ENCODE results near the gene PRRT1.
"Not testable (repeated sequence)": the region's sequence is repeated elsewhere in the genome, so short reads cannot be mapped to it uniquely, and the experiment has no call there.

The PRRT1 gene

GRCh38 chr6:32146287-32146686 lies 5.5 kb downstream of the PRRT1 start:
- H3K9me3 Mint-ChIP-seq: peaks cover 8% of the 10 kb centered on the region
- peaks cover 52% of the 10 kb centered on the region for H3K27me3 Mint-ChIP-seq (ENCODE audit: low read depth, poor library complexity)
- peaks cover 60% of the 10 kb centered on the region for H3K4me1 Mint-ChIP-seq
- H3K27ac Mint-ChIP-seq: peak overlapping the region; percentile 45
- no peak for TF ChIP-seq CTCF (IDR thresholded peaks at IDR 0.05)
- no peak for DNase-seq
- peak overlapping the region; percentile 44 for H3K4me3 Mint-ChIP-seq
- H3K36me3 Mint-ChIP-seq (ENCODE audit: low read depth): peaks cover 11% of the 10 kb centered on the region

- not testable (repeated sequence) for H3K27ac Mint-ChIP-seq, DNase-seq
- H3K4me1 Mint-ChIP-seq: peaks cover 49% of the 10 kb centered on the region
Measured at GRCh38 chr6:32144238-32144637, 7.5 kb downstream of the PRRT1 start.

GRCh38 chr6:32140420-32141046 lies 11.2 kb downstream of the PRRT1 start:
- no peaks in the 10 kb centered on the region for H3K36me3 Mint-ChIP-seq (ENCODE audit: low read depth)

More at GRCh38 chr6:32144238-32144637, 7.5 kb downstream of the PRRT1 start:
- H3K9me3 Mint-ChIP-seq, H3K4me3 Mint-ChIP-seq: not testable (repeated sequence)
- H3K36me3 Mint-ChIP-seq (ENCODE audit: low read depth): peaks cover 11% of the 10 kb centered on the region
- peaks cover 35% of the 10 kb centered on the region for H3K27me3 Mint-ChIP-seq (ENCODE audit: low read depth, poor library complexity)

GRCh38 chr6:32139590-32139989 lies 12.1 kb downstream of the PRRT1 start:
- Mint-ChIP-seq H3K27me3 (ENCODE audit: low read depth, poor library complexity) (peaks cover 18% of the 10 kb centered on the region), H3K4me3 (no peak overlapping the region), H3K36me3 (ENCODE audit: low read depth) (no peaks in the 10 kb centered on the region), H3K9me3 (no peaks in the 10 kb centered on the region), H3K4me1 (peaks cover 27% of the 10 kb centered on the region), H3K27ac (no peak overlapping the region)
- DNase-seq: no peak
- no peak for TF ChIP-seq CTCF (IDR thresholded peaks at IDR 0.05)

More at GRCh38 chr6:32140420-32141046, 11.2 kb downstream of the PRRT1 start:
- peaks cover 23% of the 10 kb centered on the region for H3K4me1 Mint-ChIP-seq
- TF ChIP-seq CTCF (IDR thresholded peaks at IDR 0.05): no peak
- DNase-seq: no peak
- H3K27ac Mint-ChIP-seq: no peak overlapping the region
- no peak overlapping the region for H3K4me3 Mint-ChIP-seq
- H3K9me3 Mint-ChIP-seq: no peaks in the 10 kb centered on the region
- peaks cover 10% of the 10 kb centered on the region for H3K27me3 Mint-ChIP-seq (ENCODE audit: low read depth, poor library complexity)

GRCh38 chr6:32137454-32137853 lies 14.3 kb downstream of the PRRT1 start:
- Mint-ChIP-seq H3K27ac (no peak overlapping the region), H3K4me1 (peaks cover 27% of the 10 kb centered on the region), H3K4me3 (no peak overlapping the region), H3K9me3 (no peaks in the 10 kb centered on the region), H3K36me3 (ENCODE audit: low read depth) (no peaks in the 10 kb centered on the region), H3K27me3 (ENCODE audit: low read depth, poor library complexity) (peaks cover 36% of the 10 kb centered on the region)
- no peak for DNase-seq
- no peak for TF ChIP-seq CTCF (IDR thresholded peaks at IDR 0.05)

- H3K4me1 Mint-ChIP-seq: peaks cover 33% of the 10 kb centered on the region
- DNase-seq: no peak
Measured at GRCh38 chr6:32133786-32134185, 18.0 kb downstream of the PRRT1 start.

More at GRCh38 chr6:32133786-32134185, 18.0 kb downstream of the PRRT1 start:
- no peaks in the 10 kb centered on the region for H3K36me3 Mint-ChIP-seq (ENCODE audit: low read depth)
- H3K4me3 Mint-ChIP-seq: no peak overlapping the region
- H3K27me3 Mint-ChIP-seq (ENCODE audit: low read depth, poor library complexity): peaks cover 40% of the 10 kb centered on the region
- no peak for TF ChIP-seq CTCF (IDR thresholded peaks at IDR 0.05)
- no peaks in the 10 kb centered on the region for H3K9me3 Mint-ChIP-seq
- no peak overlapping the region for H3K27ac Mint-ChIP-seq
